Astrocyte of the cerebellum (primary cell): ENCODE measurements around the gene FOXP1.

Experiments used
- DNase-seq: peaks from one replicate; pipeline ENCODE4 v3.0.0-alpha.2; 2011; ENCODE audit warnings: low read depth
- H3K4me3 ChIP-seq: 2 replicates; pipeline ENCODE4 v1.5.1; 2011; ENCODE audit warnings: mild to moderate bottlenecking, low read depth, low read length, moderate library complexity
- CTCF ChIP-seq: IDR thresholded peaks from 2 replicates; pipeline ENCODE4 v1.5.1; 2012; ENCODE audit warnings: low read length, low read depth, moderate library complexity, mild to moderate bottlenecking; ENCODE audit errors: missing control alignments
- in situ Hi-C: cut with HindIII; loops from 2 replicates; pipeline ENCODE4 v1.10.0; 2017; ENCODE audit warnings: low sequenced_read_pairs

The FOXP1 gene

GRCh38 chr3:71063773-71064290 lies 519.7 kb downstream of the FOXP1 start:
- no peak for DNase-seq
- in situ Hi-C loops = no loop called here
- peak overlapping the region; percentile 59 for H3K4me3 ChIP-seq
- TF ChIP-seq CTCF = no peak

GRCh38 chr3:71062952-71063772 lies 520.4 kb downstream of the FOXP1 start:
- in situ Hi-C loops = no loop called here
- peak overlapping the region; percentile 59 for H3K4me3 ChIP-seq
- no peak for TF ChIP-seq CTCF
- no peak for DNase-seq

- no peak for TF ChIP-seq CTCF
- in situ Hi-C loops = no loop called here
- DNase-seq = no peak
- H3K4me3 ChIP-seq = peak overlapping the region; percentile 59
Measured at GRCh38 chr3:71062037-71062932, 521.2 kb downstream of the FOXP1 start.

GRCh38 chr3:71061581-71061980 lies 521.9 kb downstream of the FOXP1 start:
- no peak for TF ChIP-seq CTCF
- DNase-seq = no peak
- no peak overlapping the region for H3K4me3 ChIP-seq
- in situ Hi-C loops = no loop called here

GRCh38 chr3:71061037-71061436 lies 522.5 kb downstream of the FOXP1 start:
- H3K4me3 ChIP-seq = no peak overlapping the region
- DNase-seq = no peak
- in situ Hi-C loops = no loop called here
- no peak for TF ChIP-seq CTCF

- H3K4me3 ChIP-seq = no peak overlapping the region
- no peak for TF ChIP-seq CTCF
- no peak for DNase-seq
- in situ Hi-C loops = no loop called here
Measured at GRCh38 chr3:71060536-71060935, 523.0 kb downstream of the FOXP1 start.
